ENCODE measurements around the gene AIFM3.

AIFM3 gene

GRCh38 chr22:20978419-20978818 lies 11.4 kb downstream of the AIFM3 start:
- Histone ChIP-seq H3K9me2 (replicated peaks; ENCODE audit: insufficient read depth, low read length) (no peaks in the 10 kb centered on the region), H3F3A (ENCODE audit: insufficient read depth) (no peaks in the 10 kb centered on the region), H3K27ac (ENCODE audit: low read depth, low read length) (no peak overlapping the region), H3K4me2 (ENCODE audit: low read depth, low read length, poor library complexity, severe bottlenecking) (no peak overlapping the region), H2AFZ (ENCODE audit: low read depth, low read length, severe bottlenecking) (no peak overlapping the region), H3K9ac (ENCODE audit: low read length) (no peak overlapping the region), H3K36me3 (ENCODE audit: low read length) (no peaks in the 10 kb centered on the region), H3K9me3 (ENCODE audit: insufficient read depth, low read length) (no peaks in the 10 kb centered on the region), H4K20me1 (ENCODE audit: low read depth, low read length) (no peaks in the 10 kb centered on the region), H3K4me3 (ENCODE audit: insufficient read depth, low read length, poor library complexity, severe bottlenecking) (no peak overlapping the region), H3K27me3 (ENCODE audit: low read length) (no peaks in the 10 kb centered on the region), H3K79me2 (ENCODE audit: insufficient read depth, low read length) (no peaks in the 10 kb centered on the region)
- TF ChIP-seq, protein P1, sequence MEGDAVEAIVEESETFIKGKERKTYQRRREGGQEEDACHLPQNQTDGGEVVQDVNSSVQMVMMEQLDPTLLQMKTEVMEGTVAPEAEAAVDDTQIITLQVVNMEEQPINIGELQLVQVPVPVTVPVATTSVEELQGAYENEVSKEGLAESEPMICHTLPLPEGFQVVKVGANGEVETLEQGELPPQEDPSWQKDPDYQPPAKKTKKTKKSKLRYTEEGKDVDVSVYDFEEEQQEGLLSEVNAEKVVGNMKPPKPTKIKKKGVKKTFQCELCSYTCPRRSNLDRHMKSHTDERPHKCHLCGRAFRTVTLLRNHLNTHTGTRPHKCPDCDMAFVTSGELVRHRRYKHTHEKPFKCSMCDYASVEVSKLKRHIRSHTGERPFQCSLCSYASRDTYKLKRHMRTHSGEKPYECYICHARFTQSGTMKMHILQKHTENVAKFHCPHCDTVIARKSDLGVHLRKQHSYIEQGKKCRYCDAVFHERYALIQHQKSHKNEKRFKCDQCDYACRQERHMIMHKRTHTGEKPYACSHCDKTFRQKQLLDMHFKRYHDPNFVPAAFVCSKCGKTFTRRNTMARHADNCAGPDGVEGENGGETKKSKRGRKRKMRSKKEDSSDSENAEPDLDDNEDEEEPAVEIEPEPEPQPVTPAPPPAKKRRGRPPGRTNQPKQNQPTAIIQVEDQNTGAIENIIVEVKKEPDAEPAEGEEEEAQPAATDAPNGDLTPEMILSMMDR (IDR thresholded peaks at IDR 0.05; ENCODE audit: insufficient read depth, low read length, poor library complexity, severe bottlenecking), result no peak
- no peak for TF ChIP-seq EZH2phosphoT487 (conservative IDR thresholded peaks at IDR 0.05; ENCODE audit: low read length)

DNA sequence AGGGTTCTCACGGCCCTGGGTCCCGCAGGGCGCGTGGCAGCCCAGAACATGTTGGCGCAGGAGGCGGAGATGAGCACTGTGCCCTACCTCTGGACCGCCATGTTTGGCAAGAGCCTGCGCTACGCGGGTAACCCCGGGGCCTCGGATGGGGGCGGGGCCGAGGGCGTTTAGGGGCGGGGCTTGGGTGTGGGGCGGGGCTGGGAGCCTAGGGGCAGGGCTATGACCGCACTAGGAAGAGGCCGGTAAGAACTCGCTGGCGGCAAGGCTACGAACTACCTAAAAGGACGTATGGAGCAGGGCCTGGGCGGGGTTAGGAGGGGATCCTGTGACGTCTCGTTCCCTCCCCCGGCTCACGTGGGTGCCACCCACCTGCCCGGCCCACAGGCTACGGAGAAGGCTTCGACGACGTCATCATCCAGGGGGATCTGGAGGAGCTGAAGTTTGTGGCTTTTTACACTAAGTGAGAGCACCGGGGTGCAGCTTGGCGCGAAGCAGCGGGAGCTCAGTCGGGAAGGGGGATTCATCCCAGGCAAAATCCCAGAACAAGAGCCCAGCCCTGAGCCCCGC lies 12.3 kb downstream of the AIFM3 start:
- no peak overlapping the region for H2AFZ ChIP-seq (ENCODE audit: low read depth, low read length, severe bottlenecking)
- H3K27ac ChIP-seq (ENCODE audit: low read depth, low read length), result no peak overlapping the region
- no peaks in the 10 kb centered on the region for H3K79me2 ChIP-seq (ENCODE audit: insufficient read depth, low read length)
- H3K9ac ChIP-seq (ENCODE audit: low read length), result no peak overlapping the region
- TF ChIP-seq, protein P1 (IDR thresholded peaks at IDR 0.05; ENCODE audit: insufficient read depth, low read length, poor library complexity, severe bottlenecking), result no peak
- TF ChIP-seq EZH2phosphoT487 (conservative IDR thresholded peaks at IDR 0.05; ENCODE audit: low read length), result no peak
- no peaks in the 10 kb centered on the region for H3K36me3 ChIP-seq (ENCODE audit: low read length)
- H3K9me3 ChIP-seq (ENCODE audit: insufficient read depth, low read length), result no peaks in the 10 kb centered on the region
- no peak overlapping the region for H3K4me2 ChIP-seq (ENCODE audit: low read depth, low read length, poor library complexity, severe bottlenecking)
- H3K27me3 ChIP-seq (ENCODE audit: low read length), result no peaks in the 10 kb centered on the region
- H3K4me3 ChIP-seq (ENCODE audit: insufficient read depth, low read length, poor library complexity, severe bottlenecking), result no peak overlapping the region
- H3F3A ChIP-seq (ENCODE audit: insufficient read depth), result no peaks in the 10 kb centered on the region
- H3K9me2 ChIP-seq (replicated peaks; ENCODE audit: insufficient read depth, low read length), result no peaks in the 10 kb centered on the region
- no peaks in the 10 kb centered on the region for H4K20me1 ChIP-seq (ENCODE audit: low read depth, low read length)

- no peaks in the 10 kb centered on the region for H3F3A ChIP-seq (ENCODE audit: insufficient read depth)
- no peaks in the 10 kb centered on the region for H3K9me3 ChIP-seq (ENCODE audit: insufficient read depth, low read length)
- H3K4me3 ChIP-seq (ENCODE audit: insufficient read depth, low read length, poor library complexity, severe bottlenecking), result no peak overlapping the region
- TF ChIP-seq, protein P1 (IDR thresholded peaks at IDR 0.05; ENCODE audit: insufficient read depth, low read length, poor library complexity, severe bottlenecking), result no peak
- no peak for TF ChIP-seq EZH2phosphoT487 (conservative IDR thresholded peaks at IDR 0.05; ENCODE audit: low read length)
- no peaks in the 10 kb centered on the region for H3K27me3 ChIP-seq (ENCODE audit: low read length)
- no peaks in the 10 kb centered on the region for H3K9me2 ChIP-seq (replicated peaks; ENCODE audit: insufficient read depth, low read length)
- H2AFZ ChIP-seq (ENCODE audit: low read depth, low read length, severe bottlenecking), result no peak overlapping the region
- H4K20me1 ChIP-seq (ENCODE audit: low read depth, low read length), result no peaks in the 10 kb centered on the region
- no peak overlapping the region for H3K27ac ChIP-seq (ENCODE audit: low read depth, low read length)
- no peaks in the 10 kb centered on the region for H3K79me2 ChIP-seq (ENCODE audit: insufficient read depth, low read length)
- H3K4me2 ChIP-seq (ENCODE audit: low read depth, low read length, poor library complexity, severe bottlenecking), result no peak overlapping the region
- H3K9ac ChIP-seq (ENCODE audit: low read length), result no peak overlapping the region
- H3K36me3 ChIP-seq (ENCODE audit: low read length), result no peaks in the 10 kb centered on the region
Measured at GRCh38 chr22:20979940-20980453, 12.9 kb downstream of the AIFM3 start.

All from SU-DHL-6 (cell line).